T-helper 17 cell (primary cell): Measurements from ENCODE around the gene SLC16A13. TPM values are rescaled to one million over a fixed set of nuclear protein-coding genes. Genes with fewer than 3 reads are reported as not detected.
"Not testable (repeated sequence)": the region's sequence is repeated elsewhere in the genome, so short reads cannot be mapped to it uniquely, and the experiment has no call there.

Experiments
- ATAC-seq: fragments of 150-1000 bp; cut with Tn5 transposase; 2 replicates; pipeline ENCODE4 v1.10.0; 2021; ENCODE audit warnings: mild to moderate bottlenecking, moderate library complexity
- DNase-seq, 3 donors: peaks; one replicate each; pipeline versions ENCODE4 v3.0.0 to v3.0.0-alpha.2; 2020 to 2021
- H3K9me3 ChIP-seq: one replicate; pipeline ENCODE4 v1.7.0; 2013; ENCODE audit warnings: low read length, mild to moderate bottlenecking; ENCODE audit not compliant: control insufficient read depth, poor library complexity, severe bottlenecking
- H3K27ac Mint-ChIP-seq: one replicate; pipeline ENCODE4 v1.8.0; 2022; ENCODE audit warnings: mild to moderate bottlenecking, moderate library complexity, mixed read lengths
- H3K27me3 Mint-ChIP-seq: one replicate; pipeline ENCODE4 v1.8.0; 2022; ENCODE audit warnings: mixed read lengths
- H3K36me3 Mint-ChIP-seq: one replicate; pipeline ENCODE4 v1.8.0; 2022; ENCODE audit warnings: low read depth, mixed read lengths
- H3K4me1 Mint-ChIP-seq: one replicate; pipeline ENCODE4 v1.8.0; 2022; ENCODE audit warnings: mild to moderate bottlenecking, mixed read lengths
- H3K4me3 Mint-ChIP-seq: one replicate; pipeline ENCODE4 v1.8.0; 2022; ENCODE audit warnings: mild to moderate bottlenecking, moderate library complexity, mixed read lengths
- total RNA-seq, 4 donors: library from RNA in 2 of 4; stranded (reverse) in 2 of 4; gene quantifications; one replicate each; pipeline ENCODE4 v1.2.3 and lab custom pipeline; 2022 to 2026

Gene SLC16A13
- total RNA-seq, 2 donors from 2014 or later = 3.3 to 4.6 TPM

- H3K27ac Mint-ChIP-seq = peak overlapping the region; percentile 95
- DNase-seq = no peak
- H3K9me3 ChIP-seq = no peaks in the 10 kb centered on the region
- no peaks in the 10 kb centered on the region for H3K27me3 Mint-ChIP-seq
- peaks cover 30% of the 10 kb centered on the region for H3K4me1 Mint-ChIP-seq
- ATAC-seq = peak; percentile 57
- peak overlapping the region; percentile 92 for H3K4me3 Mint-ChIP-seq
- H3K36me3 Mint-ChIP-seq = no peaks in the 10 kb centered on the region
Measured at GRCh38 chr17:7045492-7046126, 9.8 kb downstream of the SLC16A13 start.

GRCh38 chr17:7046127-7046724 is 10.4 kb downstream of the SLC16A13 start:
- H3K27ac Mint-ChIP-seq = peak overlapping the region; percentile 95
- DNase-seq = peak; percentile 24 to 31 (median 26)
- H3K36me3 Mint-ChIP-seq = no peaks in the 10 kb centered on the region
- peaks cover 31% of the 10 kb centered on the region for H3K4me1 Mint-ChIP-seq
- no peaks in the 10 kb centered on the region for H3K27me3 Mint-ChIP-seq
- peak overlapping the region; percentile 92 for H3K4me3 Mint-ChIP-seq
- ATAC-seq = peak; percentile 46
- H3K9me3 ChIP-seq = no peaks in the 10 kb centered on the region

DNA sequence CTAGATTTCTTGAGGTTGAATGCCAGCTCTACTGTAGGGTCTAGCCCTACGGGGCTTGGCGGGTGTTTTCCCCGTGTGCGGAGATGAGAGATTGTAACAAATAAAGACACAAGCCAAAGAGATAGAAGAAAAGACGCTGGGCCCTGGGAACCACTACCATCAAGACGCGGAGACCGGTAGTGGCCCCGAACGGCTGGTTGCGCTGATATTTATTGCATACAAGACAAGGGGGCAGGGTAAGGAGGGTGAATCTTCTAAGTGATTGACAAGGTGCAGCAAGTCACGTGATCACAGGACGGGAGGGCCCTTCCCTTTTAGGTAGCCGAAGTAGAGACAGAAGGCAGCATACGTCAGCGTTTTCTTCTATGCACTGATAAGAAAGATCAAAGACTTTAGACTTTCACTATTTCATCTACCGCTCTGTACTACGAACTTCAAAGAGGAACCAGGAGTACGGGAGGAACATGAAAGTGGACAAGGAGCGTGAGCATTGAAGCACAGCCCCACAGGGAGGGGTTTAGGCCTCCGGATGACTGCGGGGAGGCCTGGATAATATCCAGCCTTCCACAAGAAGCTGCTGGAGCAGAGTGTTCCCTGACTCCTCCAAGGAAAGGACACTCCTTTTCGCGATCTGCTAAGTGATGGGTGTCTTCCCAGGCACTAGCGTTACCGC is 11.0 kb downstream of the SLC16A13 start:
- Mint-ChIP-seq H3K4me1 (peaks cover 32% of the 10 kb centered on the region), H3K27ac (peak overlapping the region; percentile 95), H3K4me3 (peak overlapping the region; percentile 92)
- not testable (repeated sequence) for H3K9me3 ChIP-seq, H3K36me3 Mint-ChIP-seq, H3K27me3 Mint-ChIP-seq
- ATAC-seq (peak; percentile 60), DNase-seq (peak; percentile 50 to 67 (median 50))

GRCh38 chr17:7047566-7047965 is 11.8 kb downstream of the SLC16A13 start:
- H3K4me3 Mint-ChIP-seq = peak overlapping the region; percentile 71
- no peak for DNase-seq
- no peaks in the 10 kb centered on the region for H3K9me3 ChIP-seq
- H3K27me3 Mint-ChIP-seq = no peaks in the 10 kb centered on the region
- ATAC-seq = no peak
- H3K36me3 Mint-ChIP-seq = no peaks in the 10 kb centered on the region
- H3K27ac Mint-ChIP-seq = peak overlapping the region; percentile 70
- H3K4me1 Mint-ChIP-seq = peaks cover 33% of the 10 kb centered on the region

DNA sequence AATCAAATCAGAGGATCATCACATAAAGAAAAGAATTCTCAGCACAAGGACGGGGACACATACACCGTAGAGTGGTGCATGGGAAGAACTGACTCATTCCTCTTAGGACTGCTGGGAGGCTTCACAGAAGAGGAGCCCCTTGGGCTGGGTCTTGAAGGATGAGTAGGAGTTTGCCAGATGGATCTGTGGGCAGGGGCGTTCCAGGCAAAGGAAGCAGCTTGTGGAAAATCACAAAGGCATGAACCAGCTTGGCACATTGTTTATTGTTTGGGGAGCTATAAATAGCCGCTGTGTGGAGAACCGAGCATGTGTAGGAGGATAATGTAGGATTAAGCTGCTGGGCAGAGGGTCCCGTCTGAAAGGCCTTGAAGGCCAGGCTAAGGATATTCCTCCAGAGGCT is 13.2 kb downstream of the SLC16A13 start:
- Mint-ChIP-seq H3K4me1 (peaks cover 29% of the 10 kb centered on the region), H3K27me3 (no peaks in the 10 kb centered on the region), H3K36me3 (no peaks in the 10 kb centered on the region), H3K4me3 (no peak overlapping the region), H3K27ac (no peak overlapping the region)
- DNase-seq (no peak), ATAC-seq (no peak)
- no peaks in the 10 kb centered on the region for H3K9me3 ChIP-seq

DNA sequence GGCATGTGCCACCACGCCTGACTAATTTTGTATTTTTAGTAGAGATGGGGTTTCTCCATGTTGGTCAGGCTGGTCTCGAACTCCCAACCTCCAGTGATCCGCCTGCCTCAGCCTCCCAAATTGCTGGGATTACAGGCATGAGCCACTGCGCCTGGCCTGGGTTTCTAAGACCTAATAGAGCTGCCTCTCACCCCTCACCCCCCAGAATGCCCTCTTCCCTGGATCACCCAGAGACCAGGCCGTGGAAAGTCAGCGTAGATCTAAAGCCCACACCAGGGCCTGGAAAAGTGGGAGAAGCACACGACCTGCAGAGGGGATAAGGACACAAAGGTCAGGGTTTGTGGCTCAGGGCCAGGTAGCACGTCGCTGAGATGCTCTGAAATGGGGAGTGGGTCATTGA is 14.8 kb downstream of the SLC16A13 start:
- not testable (repeated sequence) for DNase-seq, H3K27me3 Mint-ChIP-seq, H3K36me3 Mint-ChIP-seq, H3K27ac Mint-ChIP-seq, ATAC-seq, H3K9me3 ChIP-seq, H3K4me3 Mint-ChIP-seq
- peaks cover 31% of the 10 kb centered on the region for H3K4me1 Mint-ChIP-seq

DNA sequence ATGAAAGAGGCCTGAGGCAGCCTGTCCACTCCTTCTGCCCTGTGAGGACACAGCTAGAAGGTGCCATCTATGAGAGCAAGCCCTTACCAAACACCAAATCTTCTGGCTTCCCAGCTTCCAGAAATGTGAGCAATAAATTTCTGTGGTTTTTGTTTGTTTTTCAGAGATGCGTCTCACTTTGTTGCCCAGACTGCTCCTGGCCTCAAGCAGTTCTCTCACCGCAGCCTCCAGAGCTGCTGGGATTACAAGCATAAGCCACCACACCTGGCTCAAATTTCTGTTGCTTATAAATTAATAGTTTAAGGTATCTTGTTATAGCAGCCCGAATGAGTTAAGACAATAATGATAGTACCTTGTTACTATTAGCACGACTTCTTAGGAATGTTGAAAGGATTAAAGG is 20.6 kb downstream of the SLC16A13 start:
- Mint-ChIP-seq H3K36me3 (no peaks in the 10 kb centered on the region), H3K27me3 (peaks cover 7% of the 10 kb centered on the region), H3K4me1 (peaks cover 9% of the 10 kb centered on the region), H3K27ac (no peak overlapping the region), H3K4me3 (no peak overlapping the region)
- ATAC-seq = no peak
- H3K9me3 ChIP-seq = no peaks in the 10 kb centered on the region
- DNase-seq = no peak

- DNase-seq (no peak), ATAC-seq (no peak)
- Mint-ChIP-seq H3K4me3 (no peak overlapping the region), H3K4me1 (peaks cover 8% of the 10 kb centered on the region), H3K27ac (no peak overlapping the region), H3K27me3 (peaks cover 20% of the 10 kb centered on the region), H3K36me3 (peaks cover 2% of the 10 kb centered on the region)
- no peaks in the 10 kb centered on the region for H3K9me3 ChIP-seq
Measured at GRCh38 chr17:7058831-7059447, 23.1 kb downstream of the SLC16A13 start.

DNA sequence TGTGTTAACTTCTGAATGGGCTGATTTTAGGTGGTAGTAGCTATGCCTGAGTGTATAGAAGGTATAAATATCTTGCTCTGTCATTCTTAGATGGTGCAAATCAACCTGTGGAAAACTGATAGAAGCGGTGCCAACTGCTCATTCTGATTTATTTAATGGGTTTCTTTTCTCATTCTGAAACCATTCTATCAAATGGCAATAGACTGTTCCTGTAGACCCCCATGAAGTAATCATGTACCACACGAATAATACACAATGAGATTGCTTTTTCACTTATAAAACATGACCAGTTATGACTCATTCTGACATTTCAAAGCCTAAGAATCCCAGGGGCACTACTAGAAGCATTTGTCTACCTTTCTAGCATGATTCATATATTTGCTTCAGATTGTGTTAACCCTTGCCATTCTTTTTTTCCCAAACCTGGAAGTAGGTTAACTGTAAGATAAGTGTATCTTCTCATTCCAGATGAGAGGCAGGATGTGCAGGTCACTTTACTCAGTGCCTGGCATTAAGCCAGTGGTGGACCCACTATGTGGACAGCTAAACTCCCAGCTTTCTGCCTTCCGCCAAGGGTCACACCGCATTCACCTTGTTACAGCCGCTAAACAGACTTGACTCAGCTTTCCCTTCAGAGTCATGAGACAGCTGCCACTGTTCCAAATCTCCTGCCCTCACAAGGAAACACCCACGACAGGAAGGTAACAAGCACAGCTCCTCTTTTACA is 24.5 kb downstream of the SLC16A13 start:
- H3K9me3 ChIP-seq = no peaks in the 10 kb centered on the region
- peaks cover 20% of the 10 kb centered on the region for H3K27me3 Mint-ChIP-seq
- ATAC-seq = no peak
- H3K27ac Mint-ChIP-seq = no peak overlapping the region
- H3K4me3 Mint-ChIP-seq = no peak overlapping the region
- H3K36me3 Mint-ChIP-seq = peaks cover 2% of the 10 kb centered on the region
- H3K4me1 Mint-ChIP-seq = peaks cover 6% of the 10 kb centered on the region
- DNase-seq = no peak

GRCh38 chr17:7063518-7064094 is 27.8 kb downstream of the SLC16A13 start:
- no peak overlapping the region for H3K27ac Mint-ChIP-seq
- no peak overlapping the region for H3K4me3 Mint-ChIP-seq
- H3K27me3 Mint-ChIP-seq = peaks cover 20% of the 10 kb centered on the region
- H3K4me1 Mint-ChIP-seq = peaks cover 6% of the 10 kb centered on the region
- no peaks in the 10 kb centered on the region for H3K9me3 ChIP-seq
- DNase-seq (no peak), ATAC-seq (no peak)
- H3K36me3 Mint-ChIP-seq = peaks cover 2% of the 10 kb centered on the region

- Mint-ChIP-seq H3K27me3 (peaks cover 14% of the 10 kb centered on the region), H3K36me3 (peaks cover 2% of the 10 kb centered on the region), H3K4me1 (peaks cover 6% of the 10 kb centered on the region), H3K27ac (no peak overlapping the region), H3K4me3 (no peak overlapping the region)
- no peaks in the 10 kb centered on the region for H3K9me3 ChIP-seq
- DNase-seq (no peak), ATAC-seq (no peak)
Measured at GRCh38 chr17:7064261-7064660, 28.4 kb downstream of the SLC16A13 start.

DNA sequence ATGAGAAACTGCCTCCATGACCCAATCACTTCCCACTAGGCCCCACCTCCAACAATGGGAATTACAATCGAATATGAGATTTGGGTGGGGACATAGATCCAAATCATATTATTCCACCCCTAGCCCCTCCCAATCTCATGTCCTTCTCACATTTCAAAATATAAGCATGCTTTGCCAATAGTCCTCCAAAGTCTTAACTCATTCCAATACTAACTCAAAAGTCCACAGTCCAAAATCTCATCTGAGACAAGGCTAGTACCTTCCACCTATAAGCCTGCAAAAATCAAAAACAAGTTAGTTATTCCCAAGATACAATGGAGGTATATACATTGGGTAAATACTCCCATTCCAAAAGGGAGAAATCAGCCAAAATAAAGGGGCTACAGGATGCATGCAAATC is 31.4 kb downstream of the SLC16A13 start:
- H3K27ac Mint-ChIP-seq = no peak overlapping the region
- H3K4me1 Mint-ChIP-seq = peaks cover 4% of the 10 kb centered on the region
- no peaks in the 10 kb centered on the region for H3K9me3 ChIP-seq

DNA sequence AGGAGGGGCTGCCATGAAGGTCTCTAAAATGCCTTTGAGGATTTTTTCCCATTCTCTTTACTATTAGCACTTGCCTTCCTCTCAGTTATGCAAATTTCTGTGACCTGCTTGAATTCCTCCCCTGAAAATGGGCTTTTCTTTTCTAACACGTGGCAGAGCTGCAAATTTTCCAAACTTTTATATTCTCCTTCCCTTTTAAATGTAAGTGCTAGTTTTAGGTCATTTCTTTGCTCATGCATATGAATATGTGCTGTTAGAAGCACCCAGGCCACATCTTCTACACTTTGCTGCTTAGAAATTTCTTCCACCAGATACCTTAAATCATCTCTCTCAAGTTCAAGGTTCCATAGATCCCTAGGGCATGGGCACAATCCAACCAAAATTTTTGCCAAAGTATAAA is 32.5 kb downstream of the SLC16A13 start:
- Mint-ChIP-seq H3K36me3 (peaks cover 2% of the 10 kb centered on the region), H3K4me3 (no peak overlapping the region), H3K4me1 (no peaks in the 10 kb centered on the region), H3K27ac (no peak overlapping the region), H3K27me3 (peaks cover 7% of the 10 kb centered on the region)
- ATAC-seq (no peak), DNase-seq (no peak)
- H3K9me3 ChIP-seq = no peaks in the 10 kb centered on the region

More for the DNA sequence above, 31.4 kb downstream of the SLC16A13 start:
- ATAC-seq = no peak
- Mint-ChIP-seq H3K36me3 (peaks cover 2% of the 10 kb centered on the region), H3K27me3 (peaks cover 14% of the 10 kb centered on the region), H3K4me3 (no peak overlapping the region)
- DNase-seq = no peak
